NK-92 treated with Interleukin-12 subunit alpha and Interleukin-12 subunit beta, amount 100 ng/mL, for 24 hours (cell line): ENCODE data around the gene TUBB4B.

Source experiments
- DNase-seq: peaks from one replicate; lab custom pipeline; 2025; lab: John Stamatoyannopoulos, UW

TUBB4B gene

GRCh38 chr9:137240841-137241489, at the start of gene TUBB4B:
TSS of gene TUBB4B (plus strand) at chr9:137241287. CDS start at chr9:137241361, 74 bp downstream.
- peak; percentile 96 for DNase-seq

- DNase-seq: no peak
Observed at GRCh38 chr9:137191691-137192447, 49.2 kb upstream of the TUBB4B start.

- DNase-seq: no peak
Observed at GRCh38 chr9:137192448-137192780, 48.7 kb upstream of the TUBB4B start.

GRCh38 chr9:137192859-137193258, 48.2 kb upstream of the TUBB4B start:
- DNase-seq: no peak

DNA sequence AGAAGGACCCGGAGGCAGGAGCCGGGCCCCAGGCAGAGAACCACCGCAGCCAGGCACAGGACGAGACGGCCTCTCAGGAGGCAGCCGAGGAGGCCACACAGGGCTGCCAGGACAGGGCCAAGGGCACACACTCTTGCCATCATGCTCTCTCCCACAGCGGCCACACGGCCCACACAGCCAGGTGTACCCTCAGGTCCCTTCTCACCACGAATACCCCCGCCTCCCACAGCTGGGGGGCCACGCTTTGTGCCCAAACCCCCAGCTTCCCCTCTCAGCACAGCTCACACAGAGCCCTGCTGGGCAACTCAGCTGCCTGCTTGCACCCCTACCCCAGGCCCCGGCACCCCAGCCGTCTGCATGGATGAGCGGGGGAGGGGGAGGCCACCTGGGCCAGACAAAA, 47.3 kb upstream of the TUBB4B start:
- DNase-seq: no peak

GRCh38 chr9:137194388-137194787, 46.7 kb upstream of the TUBB4B start:
- DNase-seq: no peak

DNA sequence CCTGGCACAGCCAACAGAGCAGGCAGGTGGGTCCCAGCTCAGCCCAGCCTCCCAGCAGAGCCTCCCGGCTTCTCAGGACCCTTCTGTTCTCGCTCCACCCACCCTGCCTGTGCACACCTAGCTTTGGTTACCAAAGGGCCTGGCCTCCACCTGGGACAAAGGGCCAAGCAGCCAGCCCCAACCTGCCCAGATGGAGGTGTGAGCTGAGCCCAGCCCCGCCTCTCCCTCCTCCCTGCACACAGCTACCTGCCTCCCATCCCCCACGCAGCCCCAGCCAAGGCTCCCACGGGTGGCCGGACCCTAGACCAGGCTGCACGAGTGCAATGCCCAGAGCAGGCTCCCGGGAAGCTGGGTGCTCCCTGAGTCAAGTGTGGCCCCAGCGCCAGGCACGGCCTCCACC, 46.2 kb upstream of the TUBB4B start:
- DNase-seq: no peak

DNA sequence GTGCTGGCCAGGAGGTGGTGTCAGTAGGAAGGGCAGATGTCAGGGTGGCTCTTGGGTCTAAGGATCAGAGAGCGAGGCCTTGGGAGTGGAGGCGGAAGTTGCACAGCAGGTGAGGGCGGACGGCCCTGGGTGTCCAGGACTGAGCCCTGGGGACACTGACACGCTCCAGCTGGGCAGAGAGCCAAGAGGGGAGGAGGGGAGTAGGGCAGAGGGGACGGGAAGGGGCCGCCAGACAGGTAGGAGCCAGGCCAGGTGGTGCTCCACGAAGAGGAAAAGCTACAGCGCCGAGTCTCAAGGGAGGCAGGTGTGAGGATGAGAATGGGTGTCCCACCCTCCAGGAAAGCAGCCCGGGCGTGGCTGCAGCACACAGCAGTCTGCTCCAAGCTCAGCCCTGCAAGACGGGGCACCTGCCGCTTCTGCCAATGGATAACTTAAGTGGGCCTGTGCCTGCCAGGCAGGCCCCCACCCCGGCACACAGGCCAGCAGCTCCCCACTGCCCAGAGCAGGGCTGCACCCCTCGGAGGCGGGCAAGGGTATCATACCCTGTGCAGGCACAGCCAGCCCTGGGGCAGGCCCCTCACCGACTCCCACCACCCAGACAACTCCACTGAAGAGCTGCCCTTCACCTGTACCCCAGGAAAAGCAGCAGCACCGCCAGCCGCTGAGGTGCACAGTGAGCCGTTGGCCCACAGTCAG, 45.4 kb upstream of the TUBB4B start:
- DNase-seq: no peak

DNA sequence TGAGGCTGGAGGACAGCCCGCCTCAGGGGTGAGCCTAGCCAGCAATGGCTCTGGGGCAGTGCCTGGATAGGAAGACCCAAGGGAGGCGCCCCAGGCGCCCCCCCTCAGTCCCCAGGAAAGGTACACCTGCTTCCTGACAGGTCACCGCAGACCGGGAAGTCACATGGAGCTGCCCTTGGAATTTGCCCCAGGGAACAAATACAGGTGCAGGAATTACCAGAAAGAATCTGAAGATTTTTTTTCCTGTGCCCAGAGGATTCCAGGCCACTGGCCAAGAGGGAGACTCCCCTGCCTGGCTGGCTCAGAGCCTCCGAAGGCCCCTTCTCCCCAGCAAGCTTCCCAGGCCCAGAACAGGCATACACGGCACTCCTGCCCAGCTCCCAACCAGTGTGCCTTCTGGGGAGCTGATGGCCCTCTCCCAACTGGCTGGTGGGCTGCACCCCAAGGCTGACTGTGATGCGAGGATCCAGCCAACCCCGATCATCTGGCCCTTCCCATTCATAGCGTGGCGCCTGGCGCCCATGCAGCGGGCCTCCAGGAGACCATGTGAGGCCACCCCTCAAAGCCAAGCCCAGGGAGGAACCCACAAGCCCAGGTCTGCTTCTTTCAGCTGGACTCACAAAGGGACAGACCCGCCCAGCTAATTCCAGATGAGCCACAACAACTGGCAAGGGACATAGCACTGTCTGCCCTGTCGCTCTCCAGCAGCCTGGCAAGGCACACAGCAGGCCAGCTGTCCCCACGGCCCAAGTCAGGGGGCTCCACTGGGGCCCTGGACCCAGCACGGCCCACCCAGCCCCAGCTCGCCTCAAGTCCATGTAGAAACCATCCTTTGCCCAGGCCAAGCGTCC, 42.8 kb upstream of the TUBB4B start:
- DNase-seq: no peak

GRCh38 chr9:137198902-137199283, 42.2 kb upstream of the TUBB4B start:
- DNase-seq: no peak

DNA sequence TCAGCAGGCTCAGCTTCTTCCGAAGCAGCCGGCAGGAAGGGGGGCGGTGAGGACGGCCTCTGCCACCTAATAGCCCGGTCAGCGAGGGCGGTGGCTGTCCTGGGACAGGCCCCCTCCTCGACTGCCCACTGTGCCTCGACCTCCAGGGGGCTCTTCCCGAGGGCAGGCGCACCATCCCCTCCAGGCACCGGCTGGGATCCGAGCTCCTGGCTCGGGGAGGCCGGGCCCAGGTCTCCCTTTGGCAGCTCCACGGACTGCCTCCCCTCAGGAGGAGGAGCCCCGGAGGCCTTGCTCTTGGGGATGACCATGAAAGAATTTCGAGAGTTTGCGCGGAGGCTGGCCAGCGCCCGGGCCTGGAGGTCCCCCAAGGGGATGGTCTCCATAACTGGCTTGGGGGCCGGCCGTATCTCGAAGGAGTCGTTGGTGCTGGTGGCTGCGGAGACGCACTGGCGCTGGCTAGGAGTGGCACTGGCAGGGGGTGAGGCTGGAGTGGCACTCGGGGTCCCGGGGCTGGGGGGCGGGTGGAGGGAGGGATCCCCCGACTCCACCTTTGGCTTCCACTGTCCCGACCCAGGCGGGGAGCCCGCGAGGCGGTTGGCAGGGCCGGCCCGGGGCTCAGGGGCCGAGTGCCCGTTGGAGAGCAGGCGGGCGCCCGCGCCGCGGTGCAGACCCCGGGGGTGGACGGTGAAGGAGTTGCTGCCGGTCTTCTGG, 41.5 kb upstream of the TUBB4B start:
- no peak for DNase-seq

- DNase-seq: peak; percentile 97
Observed at GRCh38 chr9:137200311-137201204, 40.5 kb upstream of the TUBB4B start, which contains the start of gene TPRN. TSS of gene TPRN (minus strand) at chr9:137200741. CDS start at chr9:137200711, 30 bp downstream.

- DNase-seq: no peak
Observed at GRCh38 chr9:137201205-137201868, 39.8 kb upstream of the TUBB4B start.

DNA sequence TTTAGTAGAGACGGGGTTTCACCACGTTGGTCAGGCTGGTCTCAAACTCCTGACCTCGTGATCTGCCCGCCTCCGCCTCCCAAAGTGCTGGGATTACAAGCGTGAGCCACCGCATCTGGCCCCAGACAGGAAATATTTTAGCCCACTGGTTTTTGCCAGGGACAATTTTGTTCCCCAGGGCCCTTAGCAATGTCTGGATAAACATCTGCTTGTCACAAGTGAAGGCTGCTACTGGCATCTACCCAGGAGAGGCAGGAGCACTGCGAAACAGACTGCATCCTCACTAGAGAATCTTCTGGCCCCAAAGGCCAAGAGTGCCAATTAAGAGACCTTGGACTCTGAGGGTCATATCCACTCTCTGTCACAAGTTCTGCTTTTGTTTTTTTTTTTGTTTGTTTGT, 38.1 kb upstream of the TUBB4B start:
- no peak for DNase-seq

- DNase-seq: no peak
Observed at GRCh38 chr9:137204731-137205125, 36.4 kb upstream of the TUBB4B start.

- DNase-seq: peak; percentile 84
Observed at GRCh38 chr9:137205126-137206069, 35.7 kb upstream of the TUBB4B start, which contains the start of the genes NDOR1 and TMEM203. TSS of gene NDOR1 (plus strand) at chr9:137205700. CDS start at chr9:137205778, 78 bp downstream. TSS of gene TMEM203 (minus strand) at chr9:137205648. CDS start at chr9:137205414, 234 bp downstream.

GRCh38 chr9:137206602-137207001, 34.5 kb upstream of the TUBB4B start:
- DNase-seq: no peak

DNA sequence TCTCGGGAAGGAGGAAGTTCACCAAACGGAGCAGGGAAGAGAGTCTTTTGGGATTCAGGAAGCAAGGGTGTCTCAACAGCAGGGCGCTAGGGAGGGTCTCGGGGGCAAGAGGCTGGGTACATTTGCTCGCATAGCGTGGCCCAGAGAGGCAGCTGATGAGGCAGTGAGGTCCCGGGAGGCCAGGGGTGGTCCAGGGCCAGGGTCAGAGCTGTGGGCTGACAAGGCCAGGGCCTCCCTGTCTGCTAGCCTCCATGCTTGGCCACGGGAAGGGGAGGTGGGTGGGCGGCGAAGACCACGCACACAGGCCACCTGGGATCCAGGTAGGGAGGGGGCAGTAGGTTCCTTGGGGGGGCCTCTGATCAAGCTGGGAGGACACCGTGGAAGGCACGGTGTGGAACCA, 29.6 kb upstream of the TUBB4B start:
- DNase-seq: no peak

DNA sequence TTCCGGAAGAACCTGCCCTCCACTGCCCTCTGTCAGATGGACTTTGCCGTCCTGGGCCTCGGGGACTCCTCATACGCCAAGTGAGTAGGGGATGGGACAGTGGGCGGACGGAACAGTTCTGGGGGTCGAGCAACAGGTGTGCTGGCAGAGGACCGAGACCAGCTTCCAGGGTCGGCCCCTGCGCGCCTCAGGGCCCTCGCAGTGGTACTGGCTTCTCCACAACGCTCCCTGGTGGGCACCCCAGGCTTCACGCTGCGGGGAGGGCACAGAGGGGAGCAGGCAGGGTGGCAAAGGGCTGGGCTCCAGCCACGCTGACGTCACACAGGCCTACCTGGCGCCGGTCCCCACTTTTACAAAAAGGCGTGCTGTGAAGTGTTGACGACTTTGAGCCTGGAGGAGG, 28.6 kb upstream of the TUBB4B start:
- DNase-seq: no peak
